OCI-LY1 (cell line): ENCODE results near the gene SLK.

ENCODE experiments used
- EZH2 ChIP-seq: fragments of 200-600 bp; sonication (generic), shearing (Covaris generic); IDR thresholded peaks from 2 replicates; pipeline ENCODE4 v1.8.0; 2017; ENCODE audit warnings: borderline replicate concordance, mixed run types, mild to moderate bottlenecking, antibody characterized with exemption, low read length, moderate library complexity, mixed read lengths
- TF ChIP-seq, protein P1 (sequence below): fragments of 200-600 bp; sonication (generic), shearing (Covaris generic); IDR thresholded peaks from 2 replicates; pipeline ENCODE4 v1.5.1; 2017; ENCODE audit warnings: mild to moderate bottlenecking, antibody characterized with exemption, low read length, moderate library complexity, mixed read lengths

DNA sequence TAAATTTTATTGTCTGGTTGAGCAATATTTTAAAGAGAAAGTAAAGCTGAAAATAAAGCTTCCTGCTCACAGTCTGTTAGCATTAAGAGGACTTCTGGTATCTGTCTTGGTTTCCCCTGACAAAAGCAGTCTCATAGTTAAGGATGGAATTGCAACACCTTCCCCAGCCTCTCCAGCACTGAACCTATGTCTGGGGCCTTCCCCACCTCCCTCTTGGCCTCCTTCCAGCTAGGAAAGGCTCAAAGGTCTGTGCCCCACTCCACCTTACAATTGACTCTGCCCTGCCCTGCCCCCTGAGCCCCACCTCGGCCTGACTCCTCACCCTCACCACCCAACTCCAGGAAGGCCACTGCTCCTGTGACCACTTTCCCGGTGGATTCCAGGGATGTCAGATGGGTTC lies 85.5 kb downstream of the SLK start:
- TF ChIP-seq, protein P1, sequence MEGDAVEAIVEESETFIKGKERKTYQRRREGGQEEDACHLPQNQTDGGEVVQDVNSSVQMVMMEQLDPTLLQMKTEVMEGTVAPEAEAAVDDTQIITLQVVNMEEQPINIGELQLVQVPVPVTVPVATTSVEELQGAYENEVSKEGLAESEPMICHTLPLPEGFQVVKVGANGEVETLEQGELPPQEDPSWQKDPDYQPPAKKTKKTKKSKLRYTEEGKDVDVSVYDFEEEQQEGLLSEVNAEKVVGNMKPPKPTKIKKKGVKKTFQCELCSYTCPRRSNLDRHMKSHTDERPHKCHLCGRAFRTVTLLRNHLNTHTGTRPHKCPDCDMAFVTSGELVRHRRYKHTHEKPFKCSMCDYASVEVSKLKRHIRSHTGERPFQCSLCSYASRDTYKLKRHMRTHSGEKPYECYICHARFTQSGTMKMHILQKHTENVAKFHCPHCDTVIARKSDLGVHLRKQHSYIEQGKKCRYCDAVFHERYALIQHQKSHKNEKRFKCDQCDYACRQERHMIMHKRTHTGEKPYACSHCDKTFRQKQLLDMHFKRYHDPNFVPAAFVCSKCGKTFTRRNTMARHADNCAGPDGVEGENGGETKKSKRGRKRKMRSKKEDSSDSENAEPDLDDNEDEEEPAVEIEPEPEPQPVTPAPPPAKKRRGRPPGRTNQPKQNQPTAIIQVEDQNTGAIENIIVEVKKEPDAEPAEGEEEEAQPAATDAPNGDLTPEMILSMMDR = no peak
- no peak for TF ChIP-seq EZH2
